HEK293T (cell line): ENCODE results near the gene RTKN2.

Experiments
- ARNT ChIP-seq: fragments of 450-650 bp; IDR thresholded peaks from 2 replicates; pipeline ENCODE4 v1.6.1; 2017; ENCODE audit warnings: mild to moderate bottlenecking
- CTBP1 ChIP-seq: fragments of 450-650 bp; IDR thresholded peaks from 2 replicates; pipeline ENCODE4 v1.6.1; 2016; ENCODE audit warnings: borderline replicate concordance
- FOXM1 ChIP-seq: fragments of 450-650 bp; IDR thresholded peaks from 2 replicates; pipeline ENCODE4 v1.6.1; 2017; ENCODE audit warnings: mild to moderate bottlenecking, borderline replicate concordance
- SP1 ChIP-seq: fragments of 450-650 bp; IDR thresholded peaks from 2 replicates; pipeline ENCODE4 v1.6.1; 2017
- SUZ12 ChIP-seq: fragments of 450-650 bp; IDR thresholded peaks from 2 replicates; pipeline ENCODE4 v1.6.1; 2016; ENCODE audit warnings: mild to moderate bottlenecking
- TARDBP ChIP-seq: fragments of 450-650 bp; IDR thresholded peaks from 2 replicates; pipeline ENCODE4 v1.6.1; 2016
- TF ChIP-seq, protein P1 (sequence below): fragments of 450-650 bp; IDR thresholded peaks from 2 replicates; pipeline ENCODE4 v1.6.1; 2016

DNA sequence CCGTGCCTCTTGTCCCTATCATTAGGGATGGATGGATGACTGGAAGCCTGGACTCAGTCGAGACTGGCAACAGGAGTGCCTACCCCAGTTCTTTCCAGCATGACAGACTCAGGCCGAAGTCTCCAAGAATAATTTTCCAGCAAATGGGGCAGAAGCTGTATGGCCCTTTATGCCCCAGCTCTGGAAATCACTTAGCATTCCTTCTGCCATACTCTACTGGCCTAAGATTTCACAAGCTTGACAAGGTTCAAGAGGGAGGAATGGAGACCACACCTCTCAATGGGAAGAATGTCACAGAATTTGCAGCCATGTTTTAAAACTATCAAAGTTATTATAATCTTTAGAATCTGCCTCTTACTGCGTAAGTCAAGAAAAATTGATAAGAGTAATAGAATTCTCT is 39.0 kb upstream of the RTKN2 start:
- no peak for TF ChIP-seq FOXM1
- no peak for TF ChIP-seq SP1
- TF ChIP-seq CTBP1: no peak
- TF ChIP-seq TARDBP: no peak
- TF ChIP-seq, protein P1, sequence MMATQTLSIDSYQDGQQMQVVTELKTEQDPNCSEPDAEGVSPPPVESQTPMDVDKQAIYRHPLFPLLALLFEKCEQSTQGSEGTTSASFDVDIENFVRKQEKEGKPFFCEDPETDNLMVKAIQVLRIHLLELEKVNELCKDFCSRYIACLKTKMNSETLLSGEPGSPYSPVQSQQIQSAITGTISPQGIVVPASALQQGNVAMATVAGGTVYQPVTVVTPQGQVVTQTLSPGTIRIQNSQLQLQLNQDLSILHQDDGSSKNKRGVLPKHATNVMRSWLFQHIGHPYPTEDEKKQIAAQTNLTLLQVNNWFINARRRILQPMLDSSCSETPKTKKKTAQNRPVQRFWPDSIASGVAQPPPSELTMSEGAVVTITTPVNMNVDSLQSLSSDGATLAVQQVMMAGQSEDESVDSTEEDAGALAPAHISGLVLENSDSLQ: no peak
- no peak for TF ChIP-seq ARNT
- TF ChIP-seq SUZ12: no peak
